Left renal pelvis (tissue), 4 donors: Measurements from ENCODE around the gene ATRN. TPM values are rescaled to one million over a fixed set of nuclear protein-coding genes. Genes with fewer than 3 reads are reported as not detected.
A peak's percentile ranks its signal among the peaks of the same experiment; 100 is the strongest.
"Not testable (repeated sequence)": the region's sequence is repeated elsewhere in the genome, so short reads cannot be mapped to it uniquely, and the experiment has no call there.

Source experiments
- DNase-seq, 4 donors: peaks; one replicate each; pipeline ENCODE4 v3.0.0-alpha.2; 2013; ENCODE audit warnings: low read depth in 4 of 4, low spot score in 3 of 4
- polyA plus RNA-seq, 4 donors: library from polyadenylated mRNA; unstranded; fragments of 120-200 nt; gene quantifications; one replicate each; pipeline ENCODE4 v1.2.1, GENCODE V29; 2013; ENCODE audit not compliant: insufficient read length in 4 of 4

The ATRN gene
- 10 to 100 TPM; 41.0 to 57.3 (median 47.5) TPM for polyA plus RNA-seq

- peak; percentile 79 to 83 (median 80) for DNase-seq
These were observed at the start of gene ATRN for GRCh38 chr20:3470627-3471396. ATRN (plus strand) TSS chr20:3471018; CDS start chr20:3471108, 90 bp downstream.

GRCh38 chr20:3421985-3422384 is 48.8 kb upstream of the ATRN start:
- DNase-seq: no peak

GRCh38 chr20:3423126-3423525 is 47.7 kb upstream of the ATRN start:
- DNase-seq: no peak

- DNase-seq: not testable (repeated sequence)
These were observed 44.1 kb upstream of the ATRN start for GRCh38 chr20:3426766-3427165.

- DNase-seq: no peak
These were observed 40.3 kb upstream of the ATRN start for GRCh38 chr20:3430376-3431069.

- no peak for DNase-seq
These were observed 39.7 kb upstream of the ATRN start for GRCh38 chr20:3431109-3431508.

- no peak for DNase-seq
These were observed 38.0 kb upstream of the ATRN start for GRCh38 chr20:3432844-3433243.

GRCh38 chr20:3433744-3434143 is 37.1 kb upstream of the ATRN start:
- DNase-seq: no peak

- DNase-seq: no peak
These were observed 36.6 kb upstream of the ATRN start for GRCh38 chr20:3434232-3434631.

GRCh38 chr20:3436864-3437574 is 33.8 kb upstream of the ATRN start:
- no peak for DNase-seq

GRCh38 chr20:3446779-3447178 is 24.0 kb upstream of the ATRN start:
- DNase-seq: peak in 1 of 4 donors; percentile 25

GRCh38 chr20:3447321-3447720 is 23.5 kb upstream of the ATRN start:
- no peak for DNase-seq

- no peak for DNase-seq
These were observed 21.5 kb upstream of the ATRN start for GRCh38 chr20:3449319-3449718.

GRCh38 chr20:3452136-3452535 is 18.7 kb upstream of the ATRN start:
- DNase-seq: no peak

GRCh38 chr20:3452690-3453089 is 18.1 kb upstream of the ATRN start:
- no peak for DNase-seq

- no peak for DNase-seq
These were observed 16.0 kb upstream of the ATRN start for GRCh38 chr20:3454831-3455230.

- DNase-seq: no peak
These were observed 14.2 kb upstream of the ATRN start for GRCh38 chr20:3456648-3457047.

- no peak for DNase-seq
These were observed 10.9 kb upstream of the ATRN start for GRCh38 chr20:3459881-3460307.

- DNase-seq: peak in 1 of 4 donors; percentile 39
These were observed 9.5 kb upstream of the ATRN start for GRCh38 chr20:3461211-3461771.

- no peak for DNase-seq
These were observed 8.7 kb upstream of the ATRN start for GRCh38 chr20:3461911-3462677.
